AG09319 (cell line): ENCODE data around the gene SCOC.
A peak's percentile ranks its signal among the peaks of the same experiment; 100 is the strongest.

Experiments
- DNase-seq: peaks from one replicate; pipeline ENCODE4 v3.0.0-alpha.2; 2010; ENCODE audit warnings: low read depth; ENCODE audit errors: extremely low read depth
- CTCF ChIP-seq: IDR thresholded peaks from 2 replicates; pipeline ENCODE4 v1.5.1; 2011; ENCODE audit warnings: low read depth, mild to moderate bottlenecking, inconsistent platforms, low read length, moderate library complexity

Gene SCOC

GRCh38 chr4:140423106-140423505, 49.7 kb downstream of the SCOC start:
- no peak for DNase-seq
- TF ChIP-seq CTCF = no peak

GRCh38 chr4:140426610-140427105, 53.2 kb downstream of the SCOC start:
- no peak for DNase-seq
- TF ChIP-seq CTCF = peak; percentile 15

- no peak for DNase-seq
These were observed 53.9 kb downstream of the SCOC start, which contains the start of gene CLGN for GRCh38 chr4:140427106-140427918. Gene CLGN, minus strand, starts transcription at chr4:140427648. Its CDS starts 14,570 bp downstream, at chr4:140413078.

GRCh38 chr4:140427919-140428471, 54.5 kb downstream of the SCOC start:
- DNase-seq = no peak

More at GRCh38 chr4:140427106-140427918, 53.9 kb downstream of the SCOC start, which contains the start of gene CLGN:
- peak; percentile 39 for TF ChIP-seq CTCF

More at GRCh38 chr4:140427919-140428471, 54.5 kb downstream of the SCOC start:
- no peak for TF ChIP-seq CTCF
